GM19328 (cell line): ENCODE results near the gene FMN2.

Experiments
- ATAC-seq: cut with Tn5 transposase; IDR thresholded peaks from one replicate; pipeline ENCODE4 v1.9.1; 2021; ENCODE audit warnings: mild to moderate bottlenecking, moderate library complexity; ENCODE audit not compliant: unreplicated experiment

The FMN2 gene

GRCh38 chr1:240096974-240097373 is 5.3 kb downstream of the FMN2 start:
- ATAC-seq: no peak

GRCh38 chr1:240098534-240098933 is 6.9 kb downstream of the FMN2 start:
- no peak for ATAC-seq

GRCh38 chr1:240099329-240099728 is 7.6 kb downstream of the FMN2 start:
- ATAC-seq: no peak

- no peak for ATAC-seq
These were observed 8.1 kb downstream of the FMN2 start for GRCh38 chr1:240099748-240100147.

- no peak for ATAC-seq
These were observed 8.8 kb downstream of the FMN2 start for GRCh38 chr1:240100371-240100934.

- ATAC-seq: no peak
These were observed 9.6 kb downstream of the FMN2 start for GRCh38 chr1:240101306-240101705.

- ATAC-seq: no peak
These were observed 10.1 kb downstream of the FMN2 start for GRCh38 chr1:240101737-240102136.

- ATAC-seq: no peak
These were observed 13.0 kb downstream of the FMN2 start for GRCh38 chr1:240104672-240105071.

GRCh38 chr1:240107058-240107684 is 15.5 kb downstream of the FMN2 start:
- no peak for ATAC-seq

- no peak for ATAC-seq
These were observed 17.4 kb downstream of the FMN2 start for GRCh38 chr1:240109130-240109529.

- ATAC-seq: no peak
These were observed 18.4 kb downstream of the FMN2 start for GRCh38 chr1:240109920-240110636.

GRCh38 chr1:240111558-240111957 is 19.9 kb downstream of the FMN2 start:
- ATAC-seq: no peak

GRCh38 chr1:240114222-240114621 is 22.5 kb downstream of the FMN2 start:
- no peak for ATAC-seq

GRCh38 chr1:240115831-240116230 is 24.1 kb downstream of the FMN2 start:
- ATAC-seq: no peak

GRCh38 chr1:240116831-240117769 is 25.4 kb downstream of the FMN2 start:
- no peak for ATAC-seq

- no peak for ATAC-seq
These were observed 26.2 kb downstream of the FMN2 start for GRCh38 chr1:240117930-240118329.

GRCh38 chr1:240122639-240123613 is 31.2 kb downstream of the FMN2 start:
- no peak for ATAC-seq

GRCh38 chr1:240126821-240127220 is 35.1 kb downstream of the FMN2 start:
- ATAC-seq: no peak

GRCh38 chr1:240128366-240128765 is 36.7 kb downstream of the FMN2 start:
- no peak for ATAC-seq

- no peak for ATAC-seq
These were observed 42.4 kb downstream of the FMN2 start for GRCh38 chr1:240134113-240134512.
